Coronary artery (tissue), 2 donors: ENCODE measurements around the gene CS.

ENCODE experiments used
- DNase-seq: peaks from one replicate; pipeline ENCODE4 v3.0.0-alpha.2; 2017; ENCODE audit warnings: low spot score
- H3K27ac ChIP-seq, 2 donors: fragments of 200-600 bp; sonication (generic); one replicate each; pipeline ENCODE4 v1.5.1; 2016 to 2019
- H3K4me3 ChIP-seq: fragments of 200-600 bp; sonication (generic); 2 replicates; pipeline ENCODE4 v1.5.1; 2016; ENCODE audit warnings: mild to moderate bottlenecking, moderate library complexity
- TF ChIP-seq, protein P1 (sequence below): fragments of 200-600 bp; sonication (generic); IDR thresholded peaks from one replicate; pipeline ENCODE4 v1.5.1; 2019; ENCODE audit warnings: antibody characterized with exemption

CS gene

DNA sequence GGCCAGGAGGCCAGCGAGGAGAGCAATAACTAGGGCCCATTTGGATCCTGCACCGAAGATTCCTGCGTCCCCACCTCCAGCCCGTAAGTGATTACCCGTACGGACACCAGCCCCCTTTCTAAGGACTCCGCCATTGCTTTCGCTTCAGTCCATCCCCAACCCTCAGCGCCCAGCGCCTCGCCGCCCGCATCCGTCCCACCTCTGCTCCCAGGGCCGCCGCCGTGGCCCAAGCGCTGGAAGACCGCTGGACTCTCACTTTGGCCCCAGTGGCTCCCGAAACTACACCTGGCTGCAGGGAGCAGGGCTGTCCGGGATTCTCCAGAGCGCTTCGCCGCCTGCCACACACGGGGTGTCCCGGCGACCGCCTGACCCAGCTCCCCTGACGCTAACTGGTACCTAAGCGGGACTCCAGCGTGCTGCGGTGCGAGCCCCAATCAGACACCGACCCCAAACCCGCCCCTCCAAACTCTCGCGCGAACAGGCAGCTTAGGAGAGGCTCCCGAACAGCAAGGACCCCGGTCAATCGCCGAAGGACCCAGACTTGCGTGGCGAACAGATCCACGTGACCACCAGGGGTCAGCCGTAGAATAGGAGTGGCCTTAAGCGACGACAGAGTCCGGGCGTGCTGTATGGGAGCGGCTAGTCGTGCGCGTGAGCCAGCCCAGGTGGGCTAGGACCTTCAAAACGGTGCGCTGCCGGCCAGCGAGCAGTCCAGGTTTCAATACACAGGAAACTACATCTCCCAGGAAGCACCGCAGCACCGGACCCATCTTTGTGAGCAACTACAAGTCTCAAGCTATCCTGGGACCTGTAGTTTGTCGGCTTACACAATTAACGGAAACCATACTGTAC, 15.7 kb upstream of the CS start, which contains the start of gene CNPY2:
CNPY2 (minus strand) TSS at position 367 of the 852 bp plus-strand sequence. CDS start 771 bp downstream, outside the sequence.
- peak; percentile 98 for DNase-seq
- Histone ChIP-seq H3K4me3 (peak within 1 kb of the TSS; percentile 93), H3K27ac (peak within 1 kb of the TSS; percentile 84 to 95)
- TF ChIP-seq, protein P1, sequence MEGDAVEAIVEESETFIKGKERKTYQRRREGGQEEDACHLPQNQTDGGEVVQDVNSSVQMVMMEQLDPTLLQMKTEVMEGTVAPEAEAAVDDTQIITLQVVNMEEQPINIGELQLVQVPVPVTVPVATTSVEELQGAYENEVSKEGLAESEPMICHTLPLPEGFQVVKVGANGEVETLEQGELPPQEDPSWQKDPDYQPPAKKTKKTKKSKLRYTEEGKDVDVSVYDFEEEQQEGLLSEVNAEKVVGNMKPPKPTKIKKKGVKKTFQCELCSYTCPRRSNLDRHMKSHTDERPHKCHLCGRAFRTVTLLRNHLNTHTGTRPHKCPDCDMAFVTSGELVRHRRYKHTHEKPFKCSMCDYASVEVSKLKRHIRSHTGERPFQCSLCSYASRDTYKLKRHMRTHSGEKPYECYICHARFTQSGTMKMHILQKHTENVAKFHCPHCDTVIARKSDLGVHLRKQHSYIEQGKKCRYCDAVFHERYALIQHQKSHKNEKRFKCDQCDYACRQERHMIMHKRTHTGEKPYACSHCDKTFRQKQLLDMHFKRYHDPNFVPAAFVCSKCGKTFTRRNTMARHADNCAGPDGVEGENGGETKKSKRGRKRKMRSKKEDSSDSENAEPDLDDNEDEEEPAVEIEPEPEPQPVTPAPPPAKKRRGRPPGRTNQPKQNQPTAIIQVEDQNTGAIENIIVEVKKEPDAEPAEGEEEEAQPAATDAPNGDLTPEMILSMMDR, result no peak

DNA sequence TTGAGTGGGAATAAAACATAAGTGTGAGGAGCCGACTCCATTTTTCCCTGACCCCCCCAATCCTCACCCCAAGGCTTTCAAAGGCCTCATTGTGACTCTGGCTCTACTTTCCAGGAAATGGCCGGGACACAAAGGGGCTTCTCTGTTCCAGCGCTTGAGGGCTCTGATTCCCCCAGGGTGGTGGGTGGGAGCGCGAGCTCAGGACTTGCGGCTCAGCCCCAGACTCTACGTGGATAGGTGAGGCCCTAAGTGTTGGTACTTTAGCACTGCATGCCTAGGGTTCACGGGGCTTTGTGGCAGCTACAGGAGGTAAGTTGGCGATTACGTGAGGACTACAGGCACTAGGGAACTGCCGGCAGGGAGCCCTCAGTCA, 15.1 kb upstream of the CS start:
- TF ChIP-seq, protein P1, result no peak
- DNase-seq, result no peak
- Histone ChIP-seq H3K4me3 (peak overlapping the region; percentile 93), H3K27ac (peak overlapping the region; percentile 84 to 95)

DNA sequence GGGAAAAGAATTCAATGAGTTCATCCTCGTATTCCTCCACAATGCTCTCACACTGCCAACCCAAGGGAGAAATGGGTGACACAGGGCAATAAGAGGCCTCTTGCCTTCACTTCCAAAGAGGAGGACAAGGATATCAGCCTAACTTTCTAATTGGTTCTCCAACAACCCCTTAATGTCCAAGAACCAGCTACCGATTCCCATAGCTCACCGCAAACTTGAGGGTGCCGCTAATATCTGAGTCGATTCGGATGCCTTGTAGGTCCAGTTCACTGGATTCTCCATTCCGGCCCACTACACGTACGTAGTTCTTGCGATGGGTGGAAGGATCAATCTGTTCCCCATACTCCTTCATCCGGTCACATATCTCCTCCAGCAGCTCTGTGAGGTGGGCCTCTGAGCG, 10.9 kb upstream of the CS start:
- Histone ChIP-seq H3K4me3 (no peak overlapping the region), H3K27ac (no peak overlapping the region)
- TF ChIP-seq, protein P1, result no peak
- no peak for DNase-seq

DNA sequence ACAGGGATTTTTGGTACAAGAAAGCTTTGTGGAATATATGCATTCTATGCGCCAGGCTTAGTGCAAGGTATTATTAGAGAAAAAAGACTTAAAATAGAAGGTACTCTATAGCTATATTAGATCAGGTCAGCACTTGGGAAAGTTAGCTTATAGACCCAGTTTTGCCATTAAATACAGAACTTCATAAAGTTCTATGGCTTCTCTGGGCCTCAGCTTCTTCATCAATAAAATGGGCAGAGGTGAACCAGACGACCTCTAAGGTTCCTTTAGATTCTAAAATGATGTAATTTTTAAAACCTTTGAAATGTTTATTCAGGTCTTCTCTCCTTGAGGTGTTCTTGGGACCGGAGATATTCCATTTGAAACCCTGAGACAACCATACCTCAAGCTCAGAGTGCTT, 8.6 kb upstream of the CS start:
- TF ChIP-seq, protein P1, result no peak
- no peak overlapping the region for H3K4me3 ChIP-seq
- no peak for DNase-seq
- no peak overlapping the region for H3K27ac ChIP-seq

DNA sequence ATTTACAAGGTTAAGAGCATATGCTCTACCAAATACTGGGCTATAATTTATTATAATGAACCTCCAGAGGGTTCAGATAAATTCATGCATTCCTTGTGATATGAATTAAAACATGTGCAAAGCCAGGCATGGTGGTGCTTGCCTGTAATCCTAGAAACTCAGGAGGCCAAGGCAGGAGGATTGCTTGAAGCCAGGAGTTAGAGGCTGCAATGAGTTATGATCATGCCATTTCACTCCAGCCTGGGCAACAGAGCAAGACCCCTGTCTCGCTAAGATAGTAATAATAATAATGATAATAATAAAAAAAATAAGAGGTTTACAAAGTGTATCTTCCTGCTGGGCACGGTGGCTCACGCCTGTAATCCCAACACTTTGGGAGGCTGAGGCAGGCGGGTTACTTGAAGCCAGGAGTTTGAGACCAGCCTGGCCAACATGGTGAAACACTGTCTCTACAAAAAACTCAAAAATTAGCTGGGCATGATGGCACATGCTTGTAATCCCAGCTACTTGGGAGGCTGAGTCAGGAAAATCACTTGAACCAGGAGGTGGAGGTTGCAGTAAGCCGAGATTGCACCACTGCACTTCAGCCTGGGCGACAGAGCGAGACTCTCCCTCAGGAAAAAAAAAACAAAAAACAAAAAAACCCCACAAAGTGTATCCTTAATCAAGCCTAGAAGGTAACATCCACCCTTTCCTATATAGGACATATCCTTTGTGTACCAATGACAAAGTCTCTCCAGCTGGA, 7.3 kb upstream of the CS start:
- DNase-seq, result no peak
- H3K27ac ChIP-seq, result no peak overlapping the region
- TF ChIP-seq, protein P1, result no peak
- no peak overlapping the region for H3K4me3 ChIP-seq

DNA sequence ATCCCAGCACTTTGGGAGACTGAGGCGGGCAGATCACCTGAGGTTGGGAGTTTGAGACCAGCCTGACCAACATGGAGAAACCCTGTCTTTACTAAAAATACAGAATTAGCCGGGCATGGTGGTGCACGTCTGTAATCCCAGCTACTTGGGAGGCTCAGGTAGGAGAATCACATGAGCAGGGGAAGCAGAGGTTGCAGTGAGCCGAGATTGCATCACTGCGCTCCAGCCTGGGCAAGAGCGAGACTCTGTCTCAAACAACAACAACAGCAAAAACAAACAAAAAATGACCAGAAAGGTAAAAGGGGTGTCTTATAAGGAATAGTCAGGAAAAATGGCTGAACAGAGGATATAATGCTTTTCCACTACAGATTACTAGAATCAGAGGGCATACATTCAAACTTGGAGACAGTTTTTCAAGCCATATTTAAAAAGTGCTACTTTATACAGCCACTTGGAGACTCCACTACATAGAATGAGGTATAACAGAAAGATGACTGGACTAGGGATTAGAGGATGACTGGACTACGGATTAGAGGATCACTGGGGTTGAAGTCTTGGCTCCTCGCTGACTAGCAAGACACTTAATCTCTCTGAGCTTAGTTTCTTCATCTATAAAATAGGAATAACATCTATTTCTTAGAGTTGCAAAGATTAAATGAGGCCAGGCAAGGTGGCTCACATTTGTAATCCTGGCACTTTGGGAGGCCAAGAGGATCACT, 4.9 kb upstream of the CS start:
- DNase-seq, result no peak
- TF ChIP-seq, protein P1, result no peak
- H3K4me3 ChIP-seq, result no peak overlapping the region
- H3K27ac ChIP-seq, result no peak overlapping the region
